Stimulated activated CD4-positive, alpha-beta T cell treated with anti-CD3 and anti-CD28 coated beads, Interleukin-2, amount 100 ng/mL, for 48 hours (primary cell): ENCODE results near the gene RUNX1.

Source experiments
- DNase-seq, 2 donors: peaks; one replicate each; pipeline ENCODE4 v3.0.0-alpha.2; 2020

RUNX1 gene

DNA sequence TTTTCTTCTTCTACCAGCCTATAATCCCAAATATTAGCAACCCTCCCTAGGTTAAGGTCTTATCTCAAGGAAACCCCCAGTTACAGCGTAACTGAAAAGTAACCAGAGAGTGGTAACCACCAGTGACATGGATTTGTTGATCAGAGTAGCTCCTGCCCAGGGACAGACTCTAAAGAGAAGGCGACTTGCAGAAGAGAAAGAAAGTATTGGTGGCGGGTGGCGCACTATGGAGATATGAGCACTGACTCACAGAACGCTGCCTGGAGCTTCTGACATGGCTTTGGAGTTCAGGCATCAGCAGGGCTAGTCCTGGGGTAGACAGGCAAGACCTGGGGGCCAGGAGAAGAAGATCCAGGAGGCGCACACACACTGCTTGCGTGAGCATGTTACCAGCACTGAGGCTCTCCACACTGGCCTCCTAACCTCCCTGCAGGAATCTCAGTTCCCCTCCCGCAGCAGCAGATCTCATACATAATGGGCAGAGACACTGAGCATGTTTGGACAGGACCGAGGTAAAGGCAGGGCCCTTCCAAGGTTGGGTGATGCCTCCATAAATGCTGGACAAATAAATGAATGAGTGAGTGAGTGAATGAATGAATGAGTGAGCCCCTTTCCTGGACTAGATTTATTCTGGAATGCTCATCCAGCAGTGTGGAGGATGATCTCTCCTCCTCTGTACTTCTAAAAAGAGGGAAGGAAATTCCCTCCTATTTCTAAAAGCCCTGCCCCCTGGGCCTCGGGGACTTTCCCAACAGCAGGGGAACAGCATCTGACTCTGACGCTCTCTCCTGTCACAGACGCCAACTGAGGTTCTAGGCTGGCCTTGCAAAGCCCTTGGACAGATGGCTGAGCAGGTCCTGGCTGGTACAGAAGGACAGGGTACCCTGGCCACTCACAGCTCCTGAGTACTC is 204.8 kb downstream of the RUNX1 start:
- no peak for DNase-seq

DNA sequence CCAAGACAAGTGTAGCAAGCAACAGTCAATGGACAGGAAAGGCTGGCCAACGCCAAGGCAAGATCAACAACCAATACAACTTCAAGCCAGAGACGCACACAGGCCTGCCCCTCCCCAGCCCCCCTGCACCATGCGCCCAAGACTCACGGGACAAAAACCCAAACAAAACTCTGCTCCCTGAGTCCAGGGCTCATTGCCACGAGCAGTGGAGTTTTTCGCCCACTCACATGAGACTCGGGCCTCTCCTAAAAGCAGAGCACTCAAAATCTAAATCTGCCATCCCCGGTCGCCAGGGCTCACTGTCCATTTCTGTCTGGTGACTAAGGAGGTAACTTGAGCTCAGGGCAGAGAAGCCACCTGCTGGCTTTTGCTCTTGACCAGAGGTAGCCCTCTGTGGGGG is 205.5 kb downstream of the RUNX1 start:
- DNase-seq = no peak

DNA sequence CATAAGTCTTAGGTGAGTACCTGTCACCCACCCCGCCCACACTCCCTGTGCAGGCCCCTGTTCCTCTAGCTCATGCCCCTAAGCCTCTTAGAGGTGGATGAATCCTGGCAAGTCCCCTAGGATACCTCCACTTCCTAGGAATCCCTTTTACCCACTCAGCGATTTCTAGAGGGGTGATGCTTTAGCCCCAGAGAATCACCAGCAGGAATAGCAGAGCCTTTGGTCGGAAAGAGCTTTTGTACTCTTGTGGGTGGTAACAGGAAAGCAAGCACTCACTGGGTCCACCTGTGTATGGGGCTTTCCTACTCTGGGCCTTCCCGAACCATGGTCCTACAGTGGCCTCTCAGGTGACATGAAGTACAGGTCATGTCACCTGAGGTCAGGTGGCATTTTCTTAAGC is 207.9 kb downstream of the RUNX1 start:
- DNase-seq = no peak

DNA sequence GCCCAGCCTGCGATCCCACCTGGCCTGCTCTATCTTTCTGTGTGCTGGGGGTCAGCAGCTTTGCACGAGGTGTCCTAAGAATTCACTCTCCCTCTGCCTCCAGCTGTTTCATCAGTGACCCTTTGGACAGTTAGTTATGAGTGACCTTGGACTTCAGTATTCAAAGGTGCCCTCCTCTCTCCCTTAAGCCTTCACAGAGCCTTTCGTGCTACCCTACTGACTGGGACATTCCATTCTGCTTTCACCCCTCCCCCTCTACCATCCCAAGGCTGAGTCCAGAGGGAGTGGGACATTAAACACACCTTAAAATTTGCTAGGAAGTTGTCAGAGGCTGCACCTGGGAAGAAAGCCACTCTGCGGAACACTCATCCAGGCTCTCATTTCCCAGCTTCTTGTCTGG is 208.4 kb downstream of the RUNX1 start:
- no peak for DNase-seq

DNA sequence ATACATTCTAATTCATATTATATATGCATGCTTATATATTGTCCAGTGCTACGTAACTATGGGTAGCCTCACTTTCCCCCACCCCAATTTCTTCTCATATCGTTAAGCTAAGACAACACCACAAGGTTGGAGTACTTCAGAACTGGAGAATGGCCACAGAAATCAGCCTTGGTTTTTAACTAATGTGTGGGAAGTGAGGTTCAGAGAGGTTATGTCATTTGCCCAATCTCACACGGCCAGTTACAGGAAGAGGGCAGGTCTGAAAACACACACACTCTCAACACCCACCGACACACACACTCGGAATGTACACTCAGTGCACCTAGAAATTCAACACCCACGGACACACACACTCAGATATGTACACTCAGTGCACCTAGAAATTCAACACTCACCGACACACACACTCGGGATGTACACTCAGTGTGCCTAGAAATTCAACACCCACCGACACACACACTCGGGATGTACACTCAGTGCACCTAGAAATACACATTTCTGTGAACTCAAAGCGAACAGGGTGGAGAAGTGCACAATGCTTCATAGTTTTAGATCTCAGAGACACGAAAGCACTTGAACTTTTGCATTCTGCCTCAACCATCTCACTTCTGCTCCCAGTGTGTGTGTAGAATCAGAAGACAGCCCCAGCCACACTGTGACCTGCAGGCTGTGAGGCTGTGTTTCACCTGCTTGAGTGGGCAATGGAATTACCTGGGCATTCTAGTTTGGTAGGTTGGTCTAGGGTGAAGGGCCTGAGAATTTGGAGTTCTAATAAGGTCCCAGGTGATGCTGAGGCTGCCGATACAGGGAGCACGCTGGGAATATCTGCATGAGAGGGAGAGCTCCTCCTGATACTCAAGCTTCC is 209.9 kb downstream of the RUNX1 start:
- DNase-seq = no peak

DNA sequence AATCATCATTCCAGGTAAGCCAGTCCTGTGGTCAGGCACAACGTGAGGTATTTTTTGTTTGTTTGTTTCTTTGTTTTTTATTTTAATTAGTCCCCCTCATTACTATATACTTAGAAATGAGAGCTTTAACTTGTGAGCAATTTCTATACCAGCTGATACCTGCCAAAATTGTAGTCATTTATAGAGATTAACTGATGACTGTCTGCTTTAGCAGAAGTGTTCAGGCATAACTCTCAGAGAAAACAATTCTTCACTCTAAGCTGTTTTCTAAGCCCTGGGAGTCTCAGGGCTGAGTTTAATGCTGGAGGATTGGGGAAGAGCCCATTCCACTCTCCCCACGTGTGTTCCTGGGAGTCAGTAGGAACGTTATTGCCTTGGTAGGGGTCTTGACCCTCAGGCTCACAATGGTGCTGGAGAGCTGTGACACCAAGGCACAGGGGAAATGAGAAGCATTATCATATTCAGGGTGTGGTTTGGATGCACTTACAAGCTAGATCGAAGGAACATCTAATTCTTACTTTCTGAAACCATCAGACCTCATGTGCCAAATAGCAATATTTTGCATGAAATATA is 212.1 kb downstream of the RUNX1 start:
- DNase-seq = no peak

DNA sequence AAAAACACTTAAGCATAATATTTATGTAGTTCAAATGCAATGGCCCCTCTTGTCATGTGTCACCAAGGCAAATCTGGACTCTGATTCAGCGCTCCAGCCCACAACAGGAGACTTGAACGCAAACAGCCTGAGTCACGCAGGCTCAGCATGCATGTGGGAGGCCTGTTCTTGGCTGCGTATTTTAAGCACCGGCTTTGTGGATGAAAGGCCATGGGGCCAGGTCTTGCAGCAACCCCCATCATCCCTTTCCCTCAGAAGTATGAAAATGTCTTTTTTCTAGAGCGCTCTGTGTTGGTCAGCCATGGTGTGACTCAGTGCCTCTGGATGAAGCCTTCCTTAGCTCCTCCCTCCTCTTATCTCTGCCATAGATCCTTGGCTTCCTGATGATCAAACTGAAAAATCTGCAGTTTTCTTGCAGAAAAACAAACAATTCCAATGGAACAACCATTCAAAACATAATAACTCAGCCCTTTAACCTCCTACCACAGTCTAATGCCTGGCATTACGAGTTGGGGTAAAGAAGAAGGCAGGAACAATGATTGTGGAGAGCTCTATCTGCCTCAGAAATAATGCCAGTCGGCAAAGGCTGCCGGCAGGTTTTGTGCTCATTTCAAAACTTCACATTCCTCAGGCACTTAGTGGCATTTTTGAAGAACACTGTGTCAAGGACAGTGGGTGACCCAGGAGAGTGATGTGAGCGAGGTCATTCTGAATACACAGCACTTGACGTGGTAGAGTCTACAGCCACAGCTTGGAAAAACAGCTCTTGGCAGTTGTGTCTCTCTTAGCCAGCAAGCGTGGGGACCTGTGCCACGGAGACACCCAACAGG is 212.8 kb downstream of the RUNX1 start:
- peak; percentile 30 to 37 for DNase-seq

- no peak for DNase-seq
Measured at GRCh38 chr21:34835526-34835925, 213.6 kb downstream of the RUNX1 start.

DNA sequence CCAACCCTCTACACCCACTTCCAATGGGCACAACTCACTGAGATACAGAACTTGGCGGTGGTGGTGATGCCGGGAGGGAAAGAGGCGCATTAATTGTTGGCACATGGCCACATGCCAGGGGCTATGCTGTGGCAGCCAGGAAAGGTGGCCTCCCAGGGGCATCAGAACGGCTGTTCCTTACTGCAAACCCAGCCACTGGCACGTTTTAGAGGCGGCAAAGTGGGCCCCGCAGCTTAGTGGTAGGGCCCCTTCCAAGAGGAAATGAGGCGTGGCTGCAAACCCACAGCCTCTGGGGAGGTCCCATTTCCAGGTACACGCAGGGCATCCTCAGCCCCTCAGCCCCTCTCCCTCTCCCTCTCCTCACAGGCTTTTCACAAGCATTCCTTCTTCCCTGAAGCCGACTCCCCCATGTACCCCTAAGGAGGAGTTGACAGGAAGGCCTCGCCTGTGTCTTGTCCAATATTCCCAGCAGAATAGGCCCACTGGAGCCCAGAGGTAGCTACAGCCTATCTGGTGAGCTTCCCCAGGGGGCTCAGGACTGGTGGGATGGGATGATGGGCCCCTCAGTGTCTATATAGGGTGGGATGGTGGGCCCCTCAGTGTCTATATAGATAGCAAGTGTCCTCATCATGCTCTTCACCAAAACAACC is 214.1 kb downstream of the RUNX1 start:
- DNase-seq = no peak

DNA sequence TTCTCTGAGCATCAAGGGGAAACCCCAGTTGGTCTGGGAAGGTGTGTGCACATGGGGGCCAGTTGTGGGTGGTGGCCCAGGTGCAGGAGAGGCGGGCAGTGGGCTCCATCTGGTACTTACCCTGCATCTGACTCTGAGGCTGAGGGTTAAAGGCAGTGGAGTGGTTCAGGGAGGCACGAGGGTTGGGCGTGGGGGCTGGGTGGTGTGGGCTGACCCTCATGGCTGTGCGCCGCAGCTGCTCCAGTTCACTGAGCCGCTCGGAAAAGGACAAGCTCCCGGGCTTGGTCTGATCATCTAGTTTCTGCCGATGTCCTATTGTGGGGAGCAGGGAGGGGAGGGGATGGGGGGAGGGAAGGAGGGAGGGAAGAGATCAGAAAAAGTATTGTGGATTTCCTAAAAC is 214.8 kb downstream of the RUNX1 start:
- no peak for DNase-seq

DNA sequence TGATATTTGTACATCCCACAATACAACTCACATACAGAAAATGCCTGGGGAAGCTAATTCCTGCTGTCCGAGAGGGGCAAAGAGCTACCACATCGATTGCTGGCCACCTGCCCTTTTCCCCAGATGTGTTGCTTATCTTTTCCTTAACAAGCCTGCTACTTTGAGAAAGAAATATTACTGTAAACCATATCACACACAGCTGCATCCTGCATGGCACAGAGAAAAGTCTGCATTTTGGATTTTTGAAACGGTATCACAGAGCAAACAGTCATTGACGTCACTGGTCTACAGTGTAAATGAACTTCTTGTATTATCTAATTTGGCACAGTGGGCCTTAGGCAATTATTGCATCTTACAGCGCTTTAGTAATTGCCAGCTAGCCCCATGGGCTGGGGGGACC is 215.6 kb downstream of the RUNX1 start:
- no peak for DNase-seq

- no peak for DNase-seq
Measured at GRCh38 chr21:34830386-34831170, 218.5 kb downstream of the RUNX1 start.

GRCh38 chr21:34827445-34828235 is 221.5 kb downstream of the RUNX1 start:
- DNase-seq = no peak

DNA sequence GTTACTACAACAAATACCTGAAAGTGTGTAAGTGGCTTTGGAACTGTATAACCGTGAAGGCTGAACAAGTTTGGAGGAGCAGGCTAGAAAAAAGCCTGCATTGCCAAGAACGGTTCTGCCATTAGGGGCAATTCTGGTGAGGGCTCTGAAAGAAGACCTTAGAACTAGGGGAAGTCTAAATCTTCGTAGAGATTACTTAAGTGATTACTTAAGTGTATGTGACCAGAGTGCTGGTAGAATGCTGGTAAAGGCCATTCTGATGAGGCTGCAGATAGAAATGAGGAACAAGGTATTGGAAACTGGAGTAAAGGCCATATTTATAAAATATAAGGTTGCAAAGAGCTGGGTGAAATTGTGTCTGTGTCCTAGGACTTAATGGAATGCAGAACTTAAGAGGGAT is 222.3 kb downstream of the RUNX1 start:
- DNase-seq = no peak

- no peak for DNase-seq
Measured at GRCh38 chr21:34825948-34826548, 223.1 kb downstream of the RUNX1 start.

- DNase-seq = no peak
Measured at GRCh38 chr21:34825101-34825500, 224.0 kb downstream of the RUNX1 start.

DNA sequence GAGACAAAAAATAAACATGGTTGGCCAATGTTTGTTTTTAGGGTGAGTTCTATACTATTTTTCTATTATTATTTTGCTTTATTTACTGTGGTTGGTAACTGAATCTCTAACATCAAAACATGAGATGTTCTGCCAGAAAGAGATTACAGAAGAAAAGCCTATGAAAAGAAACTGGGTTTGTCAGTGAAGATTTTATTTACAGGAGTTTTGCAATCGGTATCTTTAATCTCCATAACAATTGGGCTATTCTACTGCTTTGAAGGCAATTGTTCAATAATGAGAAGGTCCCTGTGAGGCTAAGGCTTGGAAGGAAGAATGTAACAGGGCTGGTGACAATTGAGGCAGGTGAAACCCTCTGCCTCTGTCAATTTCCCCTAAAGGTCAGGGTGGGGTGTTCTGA is 224.8 kb downstream of the RUNX1 start:
- no peak for DNase-seq

DNA sequence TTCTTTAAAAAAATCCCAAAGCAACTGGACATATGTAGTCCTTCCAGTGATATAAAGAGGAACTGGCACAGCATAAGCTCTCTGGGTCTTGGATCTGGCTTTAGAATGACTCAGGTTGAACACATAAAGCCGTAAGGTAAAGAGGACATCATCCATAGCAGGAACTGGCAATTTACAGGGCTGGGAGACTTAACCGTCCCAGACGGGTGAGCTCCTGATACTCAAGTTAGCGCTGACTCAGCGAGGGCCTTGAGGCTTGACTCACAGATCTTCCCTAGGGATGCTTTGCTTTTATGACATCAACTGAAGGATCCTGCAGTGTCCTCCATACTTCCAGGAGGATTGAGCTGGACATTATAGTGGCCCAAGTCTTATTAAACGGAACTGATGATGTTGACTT is 226.2 kb downstream of the RUNX1 start:
- no peak for DNase-seq

DNA sequence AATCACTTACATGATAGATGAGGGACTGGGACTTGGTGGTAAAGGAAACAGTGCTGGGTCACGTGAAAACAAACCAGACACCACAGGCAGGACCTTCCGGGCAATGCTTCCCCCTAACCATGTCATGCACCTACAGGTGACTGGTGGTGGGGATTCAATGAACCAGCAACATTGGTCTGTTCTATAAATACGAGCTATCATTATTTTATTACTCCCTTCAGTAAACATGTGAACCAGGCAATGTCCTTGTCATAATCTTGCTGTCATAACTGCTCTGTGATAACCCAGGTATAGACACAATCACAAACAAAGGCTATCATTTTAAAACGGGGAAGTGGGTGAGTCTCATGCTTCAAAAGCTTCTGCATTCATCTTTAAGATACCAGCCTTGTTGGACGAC is 226.9 kb downstream of the RUNX1 start:
- no peak for DNase-seq

DNA sequence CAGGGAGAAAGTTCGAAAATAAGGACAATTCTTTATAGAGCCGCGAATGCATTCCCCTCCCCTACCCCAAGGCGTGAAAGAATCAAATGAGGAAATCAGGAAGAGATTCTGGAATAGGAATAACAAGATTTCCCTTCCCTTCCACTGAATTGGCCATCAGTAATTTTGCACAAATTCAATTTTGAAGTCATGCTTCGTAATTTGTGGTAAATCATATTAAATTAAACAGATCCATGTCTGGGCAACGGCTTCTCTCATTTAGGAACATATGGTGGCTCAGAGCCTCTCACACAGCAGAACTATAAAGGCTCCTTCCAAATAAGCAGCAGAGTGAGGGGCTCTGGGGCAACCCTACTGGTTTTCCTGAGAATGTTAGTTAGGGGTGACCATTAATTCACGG is 227.4 kb downstream of the RUNX1 start:
- DNase-seq = no peak
